RPMI7951 (cell line): ENCODE results near the gene PLEKHA3. TPM values are rescaled to one million over a fixed set of nuclear protein-coding genes. Genes with fewer than 3 reads are reported as not detected.

Experiments used
- DNase-seq: peaks from one replicate; pipeline ENCODE4 v3.0.0-alpha.2; 2012; ENCODE audit warnings: low read depth
- total RNA-seq: library from RNA; depleted of rRNA; stranded (reverse); fragments of >200 nt; shearing (Covaris generic); gene quantifications from 2 replicates; pipeline ENCODE4 v1.2.3, GENCODE V29; 2014

Gene PLEKHA3
- total RNA-seq, 1 experiment from 2014 or later: 6.8 TPM

DNA sequence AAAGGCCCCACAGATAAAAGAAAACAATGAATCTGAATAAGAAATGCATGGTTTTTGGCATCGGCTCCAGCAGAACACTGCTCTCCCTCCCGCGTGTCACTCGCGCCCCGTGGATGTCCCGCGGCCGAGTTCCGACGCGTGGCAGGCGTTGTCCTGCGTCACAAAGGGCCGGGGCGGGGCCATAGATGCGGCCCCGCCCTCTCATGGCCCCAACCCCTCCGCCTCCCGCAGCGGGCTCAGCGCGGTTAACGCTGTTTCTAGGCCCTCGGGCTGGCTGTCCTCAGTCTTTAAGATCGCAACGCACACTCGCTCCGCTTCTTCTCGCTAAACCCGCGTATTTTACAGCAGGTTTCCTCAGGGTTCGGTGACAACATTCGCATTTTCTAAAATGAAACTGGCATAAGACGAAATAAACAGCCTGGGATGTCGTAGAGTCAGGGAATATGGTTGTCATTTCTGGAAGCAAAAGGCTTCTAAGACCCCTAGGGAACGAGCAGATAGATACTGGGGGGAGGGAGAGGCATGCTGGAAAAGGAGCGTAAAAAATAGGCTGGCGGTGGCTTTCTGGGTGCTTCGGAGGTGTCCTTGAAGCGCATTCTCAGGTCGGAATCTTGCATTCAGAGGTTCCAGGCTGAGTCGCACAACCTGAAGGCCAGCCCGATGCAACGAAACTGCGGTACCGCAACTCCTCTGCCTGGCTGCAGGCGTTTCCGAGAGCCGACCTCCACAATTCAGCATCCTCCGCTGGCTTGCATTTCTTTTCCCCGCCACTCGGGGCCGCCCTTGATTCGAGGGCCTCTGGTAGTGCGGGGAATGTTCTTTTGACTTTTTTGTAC, 1.6 kb upstream of the PLEKHA3 start, which contains the start of gene FKBP7:
Gene FKBP7 (minus strand): TSS at position 162 of the 836 bp plus-strand sequence. CDS start 101 bp downstream, at position 61.
- peak; percentile 84 for DNase-seq

DNA sequence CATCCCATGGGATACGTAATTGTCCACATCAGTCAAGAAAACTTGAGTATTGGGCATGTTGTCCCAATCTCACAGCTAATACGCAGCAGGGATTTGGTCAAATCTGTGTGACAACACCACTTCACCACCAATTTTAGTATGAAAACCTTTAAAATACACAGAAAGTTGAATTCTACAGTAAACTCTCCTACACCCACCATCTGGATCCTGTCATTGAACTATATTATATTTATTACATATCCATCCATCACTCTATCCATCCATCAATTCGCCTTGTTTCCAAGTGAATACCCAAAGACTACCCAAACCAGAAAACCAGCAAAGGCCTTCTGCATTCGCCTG, 1.0 kb upstream of the PLEKHA3 start:
- DNase-seq: no peak

DNA sequence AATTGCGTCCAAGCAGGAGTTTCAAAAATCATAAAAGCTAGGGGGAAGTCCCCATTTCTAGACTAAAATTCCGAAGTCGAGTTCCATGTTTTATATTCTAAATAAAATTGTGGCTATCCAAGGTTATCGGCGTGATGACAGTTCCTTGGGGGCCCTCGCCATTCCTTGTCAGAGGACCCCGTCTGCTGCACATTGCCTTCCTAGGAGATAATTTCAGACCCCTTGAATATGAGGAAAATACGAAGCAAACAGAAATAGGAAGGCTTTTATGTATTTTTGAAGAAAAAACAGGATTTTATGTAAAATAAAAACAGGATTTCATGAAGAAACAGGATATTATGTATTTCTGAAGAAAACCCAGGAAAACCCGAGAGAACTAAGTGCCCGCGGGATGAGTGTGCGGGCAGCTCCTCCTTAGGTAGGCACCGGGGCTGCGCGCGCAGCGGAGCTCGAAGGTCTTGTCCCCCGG, 465 bp upstream of the PLEKHA3 start:
- no peak for DNase-seq

DNA sequence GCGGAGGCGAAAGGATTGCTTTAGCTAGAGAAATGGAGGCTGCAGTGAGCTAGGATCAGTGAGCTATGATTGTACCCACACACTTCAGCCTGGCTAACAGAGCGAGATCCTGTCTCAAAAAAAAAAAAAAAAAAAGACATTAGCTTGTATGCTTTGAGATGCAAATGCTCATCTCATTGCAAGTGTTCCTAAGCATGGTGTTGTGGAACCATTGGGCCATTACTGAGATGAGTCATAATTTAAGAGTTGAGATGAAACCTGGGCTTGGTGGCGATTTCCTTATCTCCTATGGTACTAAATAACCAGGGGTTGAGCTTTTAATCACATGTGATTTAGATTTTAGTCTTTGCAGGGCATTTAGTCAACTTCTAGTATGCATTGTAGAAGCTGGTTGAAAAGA, 2.2 kb downstream of the PLEKHA3 start:
- peak; percentile 31 for DNase-seq

DNA sequence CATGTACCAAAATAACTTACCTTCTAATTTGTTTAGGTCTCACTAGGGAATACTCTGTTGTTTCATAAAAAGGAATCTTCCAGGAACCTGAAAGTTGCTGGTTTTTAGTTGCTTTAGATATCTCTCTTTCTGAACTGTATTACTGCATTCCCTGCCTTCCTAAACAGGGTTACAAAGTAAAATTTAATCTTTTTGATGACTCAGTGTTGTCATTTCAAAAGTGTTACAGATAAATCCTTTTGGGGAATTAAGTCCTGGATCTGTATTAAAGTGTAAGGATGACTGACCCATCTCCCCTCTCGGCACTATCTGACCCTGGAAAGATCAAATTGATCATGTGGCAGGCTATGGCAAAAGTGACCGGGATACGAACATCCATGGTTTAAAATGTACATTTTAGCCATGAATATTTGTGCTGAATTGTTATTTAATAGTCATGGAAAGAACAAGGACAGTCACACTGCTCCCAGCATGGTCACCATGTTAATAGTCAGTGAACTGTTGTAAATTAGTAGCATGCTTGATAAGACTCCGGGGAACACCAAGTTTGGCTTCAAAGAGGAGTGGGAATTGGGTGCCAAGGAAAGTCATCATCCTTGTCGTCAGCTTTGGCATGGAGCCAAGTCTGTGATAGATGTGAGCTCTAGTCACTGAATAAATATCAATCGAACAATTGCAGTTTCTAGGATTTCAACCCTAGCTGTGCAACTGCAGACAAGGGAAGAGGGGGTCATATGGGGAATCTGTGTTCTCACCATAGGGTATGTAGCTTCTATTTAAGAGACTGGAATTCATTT, 4.2 kb downstream of the PLEKHA3 start:
- DNase-seq: peak; percentile 39

DNA sequence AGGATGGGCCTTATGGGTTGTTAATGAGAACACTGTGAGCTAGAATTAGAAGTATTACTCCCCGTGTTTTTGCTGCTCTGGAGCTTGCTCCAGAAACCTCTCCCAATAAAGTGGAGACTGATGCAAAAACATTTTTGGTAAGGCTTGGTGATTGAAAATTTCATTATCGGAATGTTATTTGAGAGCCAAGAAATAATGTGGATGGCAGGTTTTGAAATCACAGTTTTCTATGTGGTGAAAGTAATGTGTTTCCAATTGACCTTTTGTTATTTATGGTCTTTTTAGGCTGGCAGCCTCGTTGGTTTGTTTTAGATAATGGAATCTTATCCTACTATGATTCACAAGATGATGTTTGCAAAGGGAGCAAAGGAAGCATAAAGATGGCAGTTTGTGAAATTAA, 5.1 kb downstream of the PLEKHA3 start:
- DNase-seq: no peak

DNA sequence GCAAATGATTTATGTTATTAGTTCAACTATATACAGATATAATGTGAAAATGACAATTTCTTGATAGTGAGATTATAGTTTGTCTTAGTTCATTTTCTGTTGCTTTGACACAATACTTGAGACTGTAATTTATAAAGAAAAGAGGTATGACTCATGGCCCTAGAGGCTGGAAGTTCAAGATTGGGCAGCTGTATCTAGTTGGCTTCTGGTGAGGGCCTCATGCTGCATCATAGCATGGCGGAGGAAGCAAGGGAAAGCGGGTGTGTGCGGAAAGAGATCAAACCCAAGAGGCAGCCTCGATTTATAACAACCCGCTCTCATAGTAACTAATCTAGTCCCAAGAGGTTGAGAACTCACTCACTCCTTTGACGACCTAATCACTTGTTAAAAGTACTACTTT, 11.4 kb downstream of the PLEKHA3 start:
- DNase-seq: peak; percentile 24

DNA sequence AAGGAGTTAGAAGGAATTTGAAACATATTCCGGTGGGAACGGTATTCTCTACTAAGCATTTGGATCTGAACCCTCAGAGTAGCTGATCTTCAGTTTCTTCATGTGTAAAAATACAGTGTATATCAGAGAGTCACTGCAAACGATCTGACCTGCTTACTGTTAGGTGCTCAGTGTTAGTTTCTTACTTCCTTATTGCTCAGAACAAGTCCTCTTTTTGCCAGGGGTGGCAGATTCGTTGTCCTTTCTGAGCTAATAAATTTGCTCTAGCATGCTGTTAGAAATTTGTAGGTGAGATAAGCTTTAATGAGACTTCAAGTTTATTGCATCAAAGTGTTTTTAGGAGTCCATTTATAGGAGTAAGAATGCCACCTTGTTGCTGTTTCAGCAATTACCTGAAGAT, 15.8 kb downstream of the PLEKHA3 start:
- no peak for DNase-seq

DNA sequence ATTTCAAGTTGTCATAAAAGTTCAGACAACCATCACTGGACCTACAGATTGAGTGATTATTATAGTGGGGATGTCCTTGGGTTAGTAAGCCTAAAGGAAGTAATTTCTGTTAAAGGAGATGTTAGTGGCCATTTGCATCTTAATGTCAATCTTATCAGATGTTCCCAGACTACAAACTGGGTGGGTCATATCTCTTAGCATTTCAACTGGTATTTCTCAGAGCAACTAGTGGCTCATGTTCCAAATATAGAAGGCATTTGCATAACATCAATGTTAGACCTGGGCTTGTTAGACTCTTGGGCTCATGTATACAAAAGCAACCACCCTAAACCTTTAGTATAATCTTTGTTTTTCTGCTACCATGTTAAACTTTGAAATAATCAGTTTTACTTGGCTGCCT, 17.9 kb downstream of the PLEKHA3 start:
- DNase-seq: no peak

DNA sequence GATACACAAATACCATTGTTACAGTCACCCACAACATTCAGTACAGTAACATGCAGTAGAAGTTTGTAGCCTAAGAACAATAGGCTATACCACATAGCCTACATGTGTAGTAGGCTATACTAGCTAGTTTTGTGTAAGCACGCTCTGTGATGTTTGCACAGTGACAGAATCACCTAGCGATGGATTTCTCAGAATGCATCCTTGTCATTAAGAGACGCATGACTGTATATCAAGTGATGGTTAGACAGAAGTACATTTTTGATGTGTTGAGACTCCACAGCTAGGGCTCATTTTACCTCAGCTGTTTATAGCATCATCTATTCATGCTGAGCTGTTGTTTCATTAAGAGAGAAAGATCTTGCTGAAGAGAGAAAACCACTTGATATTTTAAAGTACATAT, 19.4 kb downstream of the PLEKHA3 start:
- no peak for DNase-seq

DNA sequence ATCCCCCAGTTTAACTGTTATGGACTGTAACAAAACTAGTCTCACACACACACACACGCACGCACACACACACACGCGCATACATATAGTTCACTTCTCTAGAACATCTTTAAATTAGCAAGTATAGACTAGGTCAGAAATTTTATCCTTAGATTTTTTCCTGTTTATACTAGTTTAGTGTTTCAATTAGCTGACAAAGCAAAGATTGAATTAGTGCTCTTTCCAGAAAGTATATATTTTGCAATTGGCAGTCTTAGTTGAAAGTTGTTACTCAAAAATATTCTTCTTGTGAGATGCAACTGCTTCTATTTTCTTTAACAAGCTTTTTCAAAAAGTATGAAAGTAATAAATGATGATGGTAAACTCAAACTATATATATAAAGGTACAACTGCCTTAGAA, 22.5 kb downstream of the PLEKHA3 start:
- no peak for DNase-seq

DNA sequence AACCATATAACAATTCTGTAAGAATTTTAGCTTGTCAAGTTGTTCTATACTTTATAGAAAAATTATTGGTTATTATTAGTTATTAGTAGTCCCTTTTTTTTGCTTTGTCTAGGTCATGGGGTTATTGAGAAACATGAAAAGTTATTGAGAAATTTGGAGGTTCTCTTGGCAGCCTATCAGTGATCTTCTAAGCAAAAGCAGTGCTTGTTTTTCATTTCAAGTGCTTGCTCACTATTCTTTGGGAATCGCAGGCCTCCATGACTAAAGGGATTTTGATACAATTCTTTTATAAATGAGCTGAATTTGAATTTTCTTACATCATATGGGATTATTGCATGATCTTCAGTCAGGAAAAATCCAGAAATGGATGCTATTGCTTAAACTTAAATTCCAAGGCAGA, 25.8 kb downstream of the PLEKHA3 start:
- DNase-seq: no peak

DNA sequence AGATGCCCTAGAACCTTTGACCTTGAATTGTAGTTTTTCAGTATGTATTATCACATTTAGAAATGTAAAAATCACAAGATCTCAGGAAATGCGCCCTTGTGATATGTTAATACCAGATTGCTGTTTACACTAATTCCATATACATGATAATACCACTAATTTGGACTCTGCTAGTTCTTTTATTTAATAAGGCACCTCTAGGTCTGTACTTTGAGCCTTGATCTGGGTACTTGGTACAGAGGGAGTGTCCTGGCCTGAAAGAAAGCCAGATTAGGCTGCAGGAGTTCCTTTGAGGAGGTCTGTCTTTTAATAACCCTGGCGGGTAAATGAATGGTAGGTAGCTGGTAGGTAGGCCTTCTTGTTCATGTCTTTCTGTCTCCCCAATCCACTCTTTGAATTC, 26.3 kb downstream of the PLEKHA3 start:
- DNase-seq: no peak

DNA sequence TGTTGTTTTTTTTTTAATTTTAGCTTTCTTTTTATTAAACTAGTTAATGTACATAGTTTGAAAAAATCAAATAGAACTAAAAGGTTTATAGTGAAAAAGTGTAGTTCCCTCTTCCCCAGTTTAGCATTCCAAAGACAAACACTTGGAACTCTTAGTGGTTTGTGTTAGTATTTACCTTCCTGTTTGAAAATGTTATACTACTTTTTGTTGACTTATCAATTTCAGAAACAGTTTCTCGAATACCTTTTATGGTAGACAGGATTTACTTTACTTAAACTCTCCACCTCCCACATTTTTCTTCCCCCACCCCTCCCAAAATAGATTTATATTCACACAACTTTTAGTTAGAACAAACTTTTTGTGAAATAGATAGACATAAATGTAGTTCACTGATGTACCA, 26.7 kb downstream of the PLEKHA3 start:
- DNase-seq: no peak

DNA sequence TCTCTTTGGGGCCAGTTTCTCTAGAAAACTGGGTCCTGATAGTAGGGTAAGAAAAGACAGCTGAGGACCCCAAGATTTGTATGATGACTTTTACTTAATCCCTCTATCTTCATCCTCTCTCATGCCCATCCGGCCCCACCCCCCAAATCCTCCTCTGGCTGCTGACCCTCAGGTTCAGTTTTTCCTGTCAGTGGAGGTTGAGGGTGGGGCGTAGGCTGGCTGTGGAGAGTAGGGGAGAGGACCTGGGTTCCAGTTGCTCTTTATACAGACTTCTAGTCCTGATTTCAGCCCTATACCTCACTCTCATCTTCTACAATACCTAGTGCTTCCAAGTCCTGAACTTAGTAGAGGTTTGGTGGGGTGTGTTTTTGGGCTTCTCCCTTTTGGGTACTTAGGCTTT, 28.4 kb downstream of the PLEKHA3 start:
- DNase-seq: no peak

DNA sequence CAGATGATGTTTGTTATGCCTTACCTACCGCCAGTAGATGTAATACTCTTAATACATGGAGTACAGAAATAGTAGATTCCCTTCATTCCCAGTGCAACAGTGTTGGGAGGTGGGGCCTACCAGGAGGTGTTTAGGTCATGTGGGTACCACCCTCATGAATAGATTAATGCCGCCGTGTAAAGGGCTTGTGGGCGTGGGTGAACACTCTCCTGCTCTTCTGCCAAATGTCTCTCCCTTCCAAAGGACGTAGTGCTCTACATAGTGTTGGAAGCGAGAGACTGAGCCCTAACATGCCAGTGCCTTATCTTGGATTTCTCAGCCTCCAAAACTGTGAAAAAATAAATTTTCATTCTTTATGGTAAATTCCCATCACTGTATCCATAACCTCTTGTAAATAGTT, 30.1 kb downstream of the PLEKHA3 start:
- no peak for DNase-seq

DNA sequence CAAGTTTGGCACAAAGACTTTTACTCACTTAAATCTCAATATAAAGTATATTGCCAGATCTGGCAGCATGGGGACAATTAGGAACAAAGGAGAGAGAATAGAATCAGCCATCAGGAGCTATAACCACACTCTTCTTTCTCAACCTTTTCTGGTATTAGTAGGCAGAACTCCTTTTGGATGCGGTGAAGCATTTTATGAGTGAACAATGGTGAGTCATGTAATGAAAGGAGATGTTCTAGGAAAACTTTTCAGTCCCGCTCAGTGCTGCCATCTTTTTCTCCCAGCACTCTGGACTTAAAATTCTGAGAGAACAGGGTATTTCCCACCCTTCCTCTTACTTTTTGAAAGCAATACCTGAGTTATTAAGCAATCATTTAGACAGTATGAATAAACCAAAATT, 32.2 kb downstream of the PLEKHA3 start:
- peak; percentile 82 for DNase-seq

DNA sequence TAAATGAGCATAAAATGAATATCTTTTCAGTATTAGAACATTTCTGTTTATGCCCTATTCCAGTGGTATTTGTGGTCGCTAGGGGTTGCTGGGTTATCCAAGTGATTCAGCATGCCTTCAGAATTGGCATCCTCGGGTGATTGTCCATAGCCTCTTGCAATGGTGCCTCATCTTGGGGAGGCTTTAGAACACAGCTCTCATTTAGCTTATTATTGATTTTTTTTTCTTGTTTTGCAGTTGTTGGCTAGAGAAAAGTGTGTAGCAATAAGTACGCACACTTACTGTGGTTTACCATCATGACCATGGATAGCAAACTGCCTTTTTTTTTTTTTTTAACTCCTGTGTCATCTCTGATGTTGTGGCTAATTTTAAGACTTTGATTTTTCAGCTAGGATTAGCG, 33.6 kb downstream of the PLEKHA3 start:
- peak; percentile 74 for DNase-seq

DNA sequence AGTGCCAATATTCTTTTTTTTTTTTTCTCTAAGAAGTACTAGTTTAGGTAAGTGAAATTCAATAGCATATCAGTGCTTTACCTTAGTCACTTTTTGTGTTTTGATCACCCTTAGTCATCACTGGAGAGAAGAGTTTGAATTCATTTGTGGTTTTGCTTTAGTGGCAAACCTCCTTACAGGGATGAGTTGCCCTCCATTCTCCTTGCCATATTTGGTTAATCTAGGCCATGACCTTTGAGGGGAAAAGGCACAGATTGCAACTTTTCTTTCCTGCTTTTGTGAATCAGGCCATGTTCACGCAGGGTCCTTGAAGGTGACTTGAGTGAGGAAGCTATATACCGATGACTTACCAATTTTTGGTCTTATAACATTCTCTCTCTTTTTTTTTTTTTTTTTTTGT, 34.4 kb downstream of the PLEKHA3 start:
- DNase-seq: peak; percentile 92

DNA sequence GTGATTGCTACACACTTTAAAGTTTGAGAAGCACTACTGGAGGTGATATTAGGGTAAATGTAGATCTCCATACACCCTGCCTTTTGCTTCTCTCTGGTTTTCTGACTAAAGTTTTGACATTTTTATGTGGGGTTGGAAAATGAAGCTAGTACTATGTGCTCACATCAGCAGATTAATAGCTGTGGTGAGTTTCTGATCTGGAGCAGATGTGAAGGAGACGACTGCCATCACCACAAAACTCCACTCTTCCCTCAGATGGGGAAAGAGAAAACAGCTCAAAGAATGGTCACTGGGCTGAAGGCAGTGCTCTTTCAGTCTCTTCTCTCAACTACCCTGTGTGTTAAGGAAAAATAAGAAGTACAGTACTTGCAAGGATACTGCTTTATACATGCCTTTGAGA, 37.2 kb downstream of the PLEKHA3 start:
- DNase-seq: no peak

DNA sequence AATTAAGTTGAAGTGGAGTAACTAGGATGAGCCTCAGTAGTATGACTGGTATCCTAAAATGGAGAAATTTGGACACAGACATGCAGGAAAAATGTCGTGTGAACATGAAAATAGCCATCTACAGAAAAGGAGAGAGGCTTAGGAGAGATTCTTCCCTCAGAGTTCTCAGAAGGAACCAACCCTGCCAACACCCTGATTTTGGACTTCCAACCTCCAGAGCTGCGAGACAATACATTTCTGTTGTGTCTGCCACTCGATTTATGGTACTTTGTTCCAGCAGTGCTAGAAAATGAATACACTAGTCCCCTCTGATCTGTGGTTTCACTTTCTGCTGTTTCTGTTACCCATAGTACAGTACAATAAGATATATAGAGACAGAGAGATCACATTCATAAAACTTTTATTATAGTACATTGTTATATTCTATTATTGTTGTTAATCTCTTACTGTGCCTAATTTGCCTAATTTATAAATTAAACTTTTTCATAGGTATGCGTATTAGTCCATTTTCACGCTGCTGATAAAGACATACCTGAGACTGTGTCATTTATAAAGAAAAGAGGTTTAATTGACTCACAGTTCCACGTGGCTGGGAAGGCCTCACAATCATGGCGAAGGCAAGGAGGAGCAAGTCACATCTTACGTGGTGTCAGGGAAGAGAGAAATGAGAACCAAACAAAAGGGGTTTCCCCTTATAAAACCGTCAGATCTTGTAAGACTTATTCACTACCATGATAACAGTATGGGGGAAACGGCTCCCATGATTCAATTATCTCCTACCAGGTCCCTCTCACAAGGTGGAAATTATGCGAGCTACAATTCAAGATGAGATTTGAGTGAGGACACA, 41.3 kb downstream of the PLEKHA3 start:
- DNase-seq: no peak

DNA sequence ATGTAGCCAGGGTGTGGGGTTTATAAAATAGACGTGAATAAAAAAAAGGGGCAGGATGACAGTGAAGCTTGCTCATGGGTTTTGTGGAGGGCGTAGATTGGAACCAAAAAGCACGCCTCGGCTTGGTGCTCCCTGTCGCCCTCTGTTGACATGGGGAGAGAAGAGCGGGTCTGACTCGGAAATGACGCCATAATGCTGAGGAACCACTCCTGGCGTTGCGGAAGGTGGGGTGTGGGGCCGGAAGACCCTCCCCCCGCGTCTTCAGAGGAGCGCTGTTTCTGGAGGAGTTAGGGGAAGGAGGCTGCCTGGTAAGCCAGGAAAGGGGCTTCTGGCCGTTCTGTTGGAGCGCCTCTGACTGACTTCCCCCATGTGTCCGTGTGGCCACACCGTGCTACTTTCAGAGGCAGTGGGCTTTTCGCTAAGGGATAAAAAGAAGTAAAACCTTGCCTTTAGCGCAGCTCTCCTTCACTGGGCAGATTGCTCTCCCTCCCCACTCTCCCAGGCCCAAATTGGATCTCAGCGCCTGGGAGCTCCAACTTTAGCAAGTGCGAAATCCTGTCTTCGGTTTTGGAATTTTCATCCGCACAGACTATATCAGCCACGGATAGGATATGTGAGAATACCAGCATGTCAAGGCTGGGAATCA, 42.8 kb downstream of the PLEKHA3 start:
- DNase-seq: peak; percentile 66
